K562 (cell line): ENCODE measurements around the gene CUTA. TPM values are rescaled to one million over a fixed set of nuclear protein-coding genes. Genes with fewer than 3 reads are reported as not detected.

Experiments
- ATAC-seq: fragments of 200-7000 bp; cut with Tn5 transposase; 3 replicates; pipeline ENCODE4 v1.9.1; 2020; ENCODE audit warnings: moderate library complexity
- BruUV-seq: library from RNA; stranded (reverse); fragments of 400-500 nt; replicated peaks from 2 replicates; lab custom pipeline; 2021; lab: Mats Ljungman, UMichigan
- CTCF ChIA-PET: fragments of 300-600 bp; formaldehyde crosslinking; extraction: SDS; loops from one replicate; lab custom pipeline; 2021; ENCODE audit warnings: low intra/inter-chr PET ratio; lab: Yijun Ruan, JAX
- POLR2A ChIA-PET: fragments of 300-600, 350-650 bp; sonication (Branson Sonifier 250); formaldehyde crosslinking; extraction: SDS; loops from one replicate; lab custom pipeline; 2021; ENCODE audit warnings: antibody characterized with exemption, inconsistent platforms; lab: Yijun Ruan, JAX
- DNase-seq, 4 experiments: peaks; one replicate each; pipeline versions ENCODE4 v3.0.0 to v3.0.0-alpha.2; 2011 to 2018; ENCODE audit warnings: low spot score in 3 of 4, mixed read lengths in 3 of 4; ENCODE audit errors: extremely low read depth in 1 of 4
- FAIRE-seq: peaks from 2 replicates; lab custom pipeline; 2011; peaks lifted over from hg19 to GRCh38; lab: Jason Lieb, UNC
- H2AFZ ChIP-seq: 2 replicates; pipeline ENCODE4 v1.6.0; 2011; ENCODE audit warnings: low read depth, low read length, control low read depth, inconsistent platforms
- H3K27ac ChIP-seq: fragments of 200-600 bp; 3 replicates; pipeline ENCODE4 v1.8.0; 2011; ENCODE audit warnings: low read depth, mild to moderate bottlenecking, control low read depth, inconsistent platforms, low read length, moderate library complexity, mixed read lengths; ENCODE audit errors: extremely low read depth
- H3K27me3 ChIP-seq, 2 experiments: fragments of 300-600 bp in 1 of 2; 2 replicates in 1 of 2; 3 replicates in 1 of 2; pipeline versions ENCODE4 v1.6.0 to v1.8.0; 2011; ENCODE audit warnings: inconsistent platforms in 2 of 2, low read length in 2 of 2, mild to moderate bottlenecking in 1 of 2, mixed read lengths in 1 of 2, moderate library complexity in 1 of 2; ENCODE audit not compliant: control insufficient read depth in 2 of 2, insufficient read depth in 2 of 2
- H3K36me3 ChIP-seq: fragments of 300-600 bp; 3 replicates; pipeline ENCODE4 v1.8.0; 2011; ENCODE audit warnings: mild to moderate bottlenecking, low read length, inconsistent platforms; ENCODE audit not compliant: control insufficient read depth, insufficient read depth
- H3K4me1 ChIP-seq, 2 experiments: fragments of 200-600 bp in 1 of 2; replicated peaks in 1 of 2; 2 replicates in 1 of 2; 3 replicates in 1 of 2; pipeline versions ENCODE4 v1.5.1 to v1.8.0; 2011; ENCODE audit warnings: inconsistent platforms in 2 of 2, low read length in 2 of 2, mild to moderate bottlenecking in 1 of 2, mixed read lengths in 1 of 2, moderate library complexity in 1 of 2; ENCODE audit not compliant: control insufficient read depth in 2 of 2, insufficient read depth in 2 of 2
- H3K4me2 ChIP-seq: 2 replicates; pipeline ENCODE4 v1.6.1; 2011; ENCODE audit warnings: low read length, control low read depth, inconsistent platforms, mixed read lengths; ENCODE audit not compliant: insufficient read depth
- H3K4me3 ChIP-seq: fragments of 200-600 bp; sonication (generic), shearing (Covaris generic); 2 replicates; pipeline ENCODE4 v1.5.1; 2016; ENCODE audit warnings: control low read depth, inconsistent platforms
- H3K79me2 ChIP-seq: fragments of 200-600 bp; 3 replicates; pipeline ENCODE4 v1.8.0; 2011; ENCODE audit warnings: low read length, inconsistent platforms; ENCODE audit not compliant: control insufficient read depth, insufficient read depth
- H3K9ac ChIP-seq, 2 experiments: 2 replicates each; pipeline versions ENCODE4 v1.6.0 to v1.6.1; 2011; ENCODE audit warnings: low read depth in 2 of 2, low read length in 2 of 2, control low read depth in 1 of 2, inconsistent platforms in 1 of 2, mild to moderate bottlenecking in 1 of 2, mixed read lengths in 1 of 2; ENCODE audit not compliant: insufficient read depth in 1 of 2
- H3K9me1 ChIP-seq: one replicate; pipeline ENCODE4 v1.6.0; 2011; ENCODE audit warnings: inconsistent platforms, mild to moderate bottlenecking, low read length, moderate library complexity; ENCODE audit not compliant: control insufficient read depth, insufficient read depth
- H3K9me3 ChIP-seq: replicated peaks from 2 replicates; pipeline ENCODE4 v1.5.1; 2011; ENCODE audit warnings: low read depth, low read length, inconsistent platforms; ENCODE audit not compliant: control insufficient read depth, insufficient read depth
- H4K20me1 ChIP-seq: replicated peaks from 2 replicates; pipeline ENCODE4 v1.6.1; 2011; ENCODE audit warnings: low read length, inconsistent platforms, mixed read lengths; ENCODE audit not compliant: control insufficient read depth, insufficient read depth
- ARID4B ChIP-seq: sonication (generic); formaldehyde crosslinking; IDR thresholded peaks from 2 replicates; pipeline ENCODE4 v1.8.0; 2022; ENCODE audit warnings: mild to moderate bottlenecking, missing genetic modification reagents
- FOS ChIP-seq: IDR thresholded peaks from 3 replicates; pipeline ENCODE4 v1.6.1; 2011; ENCODE audit not compliant: insufficient read length; ENCODE audit errors: extremely low read depth
- PTRF ChIP-seq: fragments of 450-650 bp; IDR thresholded peaks from 2 replicates; pipeline ENCODE4 v1.6.1; 2016; ENCODE audit warnings: mild to moderate bottlenecking, missing genetic modification characterization, missing compliant biosample characterization
- RREB1 ChIP-seq: fragments of 250-450 bp; sonication (Bioruptor Pico); IDR thresholded peaks from 2 replicates; pipeline ENCODE4 v1.4.0; 2020
- ZNF518B ChIP-seq: fragments of 250-450 bp; sonication (Bioruptor Pico); IDR thresholded peaks from 2 replicates; pipeline ENCODE4 v1.5.0; 2021; ENCODE audit warnings: mild to moderate bottlenecking, moderate library complexity
- WGBS: fragments of 100-300 bp; shearing (Covaris generic); methylation state at CpG from one replicate; pipeline ENCODE4 v1.1.6; 2016; ENCODE audit warnings: low coverage, mixed read lengths; ENCODE audit not compliant: insufficient coverage; ENCODE audit errors: missing lambda C conversion rate; 5-methylcytosine and 5-hydroxymethylcytosine counted together
- in situ Hi-C: fragments of 300-500 bp; cut with MboI; formaldehyde crosslinking; loops from 4 replicates; pipeline ENCODE4 v1.15.0; 2018; ENCODE audit warnings: inconsistent platforms, mixed read lengths
- intact Hi-C: fragments of 100-400 bp; cut with micrococcal nuclease; formaldehyde crosslinking; loops from 2 replicates; pipeline ENCODE4 v1.14.2; 2022
- polyA plus RNA-seq, 8 experiments: library from polyadenylated mRNA; depleted of rRNA in 4 of 8; stranded (reverse) in 5 of 8; unstranded in 3 of 8; fragments of >200 nt; fragmentation: Nextera tagmentation in 2 of 8; fragmentation: Illumina TruSeq in 1 of 8; extraction: Ambion mirVana in 2 of 8; extraction: Trizol in 1 of 8; gene quantifications; 2 replicates each; pipeline versions ENCODE4 v1.2.1 to v1.2.3, GENCODE V29; 2011 to 2014; ENCODE audit warnings: inconsistent platforms in 1 of 8, missing spikeins in 1 of 8
- total RNA-seq, 7 experiments: library from RNA; depleted of rRNA in 6 of 7; stranded (reverse); fragments of >200 nt in 6 of 7; fragmentation: Illumina TruSeq in 2 of 7; extraction: Trizol in 2 of 7; gene quantifications; 2 replicates each; pipeline versions ENCODE4 v1.2.1 to v1.2.3, GENCODE V29; 2011 to 2021; ENCODE audit warnings: low replicate concordance in 1 of 7

Gene CUTA
- total and polyA plus RNA-seq, 9 of the 15 experiments (the other 6 are each of a cell fraction or from before 2014, with no cell fraction given) = 166 to 682 (median 310) TPM

GRCh38 chr6:33425668-33426577, 8.0 kb upstream of the CUTA start:
- ATAC-seq (peak; percentile 87), FAIRE-seq (peak; percentile 64), DNase-seq (peak; percentile 94 to 98 (median 96))
- no peaks in the 10 kb centered on the region for H3K9me1 ChIP-seq
- no peaks in the 10 kb centered on the region for H3K9me3 ChIP-seq
- peak overlapping the region; percentile 91 to 96 for H3K9ac ChIP-seq
- H3K27me3 ChIP-seq = no peaks in the 10 kb centered on the region
- ChIA-PET CTCF (interaction anchor here (0.5 to 2.4 kb wide), 7 partner anchors 8 to 246 kb away, joined by 3 to 16 read pairs (median 4); partner anchors contain the start of genes B3GALT4 and KIFC1), POLR2A (interaction anchor here (0.5 to 2.7 kb wide), 16 partner anchors 10 to 453 kb away, joined by 3 to 20 read pairs (median 3); partner anchors contain the start of genes BAK1, KIFC1, RGL2 and RPS18)
- H3K4me3 ChIP-seq = peak overlapping the region; percentile 57
- peaks cover 43 to 53% of the 10 kb centered on the region in 2 experiments for H3K4me1 ChIP-seq
- peaks cover 47% of the 10 kb centered on the region for H3K79me2 ChIP-seq
- no peaks in the 10 kb centered on the region; the same call in 1 of the 2 replicates for H4K20me1 ChIP-seq
- H3K27ac ChIP-seq = peak overlapping the region; percentile 95
- H3K4me2 ChIP-seq = peak overlapping the region; percentile 96
- no TSS peak for BruUV-seq
- intact Hi-C loops = loop anchor here (1.0 to 10.0 kb wide), 6 partner anchors 35 to 301 kb away; partner anchors contain the start of genes BAK1, KIFC1 and RGL2
- peak overlapping the region; percentile 79 for H2AFZ ChIP-seq
- no peaks in the 10 kb centered on the region for H3K36me3 ChIP-seq
- under 1% methylated on average over 27 of the region's 43 CpGs for WGBS
- in situ Hi-C loops = no loop called here
- TF ChIP-seq ZNF518B (CRISPR knock-in tag) (no peak), PTRF (tag) (no peak), FOS (no peak), RREB1 (no peak), ARID4B (CRISPR knock-in tag) (peak; percentile 92)
